NCI-H69 (cell line): ENCODE results near the gene SYNPO2.
A peak's percentile ranks its signal among the peaks of the same experiment; 100 is the strongest.
"Not testable (repeated sequence)": the region's sequence is repeated elsewhere in the genome, so short reads cannot be mapped to it uniquely, and the experiment has no call there.

Experiments used
- DNase-seq: peaks from one replicate; lab custom pipeline; 2025; lab: John Stamatoyannopoulos, UW

The SYNPO2 gene

GRCh38 chr4:119031218-119031617 lies 142.6 kb downstream of the SYNPO2 start:
- DNase-seq, result no peak

GRCh38 chr4:119032921-119033685 lies 144.4 kb downstream of the SYNPO2 start:
- no peak for DNase-seq

- DNase-seq, result no peak
Observed at GRCh38 chr4:119034276-119035008, 145.8 kb downstream of the SYNPO2 start.

GRCh38 chr4:119035951-119036737 lies 147.5 kb downstream of the SYNPO2 start:
- DNase-seq, result no peak

- DNase-seq, result no peak
Observed at GRCh38 chr4:119037709-119038108, 149.1 kb downstream of the SYNPO2 start.

GRCh38 chr4:119038116-119038841 lies 149.6 kb downstream of the SYNPO2 start:
- DNase-seq, result no peak

- no peak for DNase-seq
Observed at GRCh38 chr4:119039160-119039559, 150.5 kb downstream of the SYNPO2 start.

GRCh38 chr4:119039779-119040178 lies 151.1 kb downstream of the SYNPO2 start:
- peak; percentile 46 for DNase-seq

GRCh38 chr4:119040261-119040660 lies 151.6 kb downstream of the SYNPO2 start:
- no peak for DNase-seq

- no peak for DNase-seq
Observed at GRCh38 chr4:119040694-119041185, 152.1 kb downstream of the SYNPO2 start.

- no peak for DNase-seq
Observed at GRCh38 chr4:119041396-119041795, 152.7 kb downstream of the SYNPO2 start.

- DNase-seq, result peak; percentile 72
Observed at GRCh38 chr4:119041951-119042560, 153.4 kb downstream of the SYNPO2 start.

GRCh38 chr4:119046263-119046662 lies 157.6 kb downstream of the SYNPO2 start:
- DNase-seq, result no peak

- not testable (repeated sequence) for DNase-seq
Observed at GRCh38 chr4:119047059-119047458, 158.4 kb downstream of the SYNPO2 start.

GRCh38 chr4:119048446-119048845 lies 159.8 kb downstream of the SYNPO2 start:
- no peak for DNase-seq

GRCh38 chr4:119049342-119049741 lies 160.7 kb downstream of the SYNPO2 start:
- DNase-seq, result no peak

- DNase-seq, result peak; percentile 7
Observed at GRCh38 chr4:119050527-119051090, 162.0 kb downstream of the SYNPO2 start.

- no peak for DNase-seq
Observed at GRCh38 chr4:119053245-119053644, 164.6 kb downstream of the SYNPO2 start.

GRCh38 chr4:119053997-119054396 lies 165.3 kb downstream of the SYNPO2 start:
- no peak for DNase-seq

GRCh38 chr4:119057417-119057816 lies 168.8 kb downstream of the SYNPO2 start:
- DNase-seq, result no peak

- DNase-seq, result no peak
Observed at GRCh38 chr4:119059221-119059620, 170.6 kb downstream of the SYNPO2 start.
